ENCODE data around the gene NUP214. TPM values are rescaled to one million over a fixed set of nuclear protein-coding genes. Genes with fewer than 3 reads are reported as not detected.

Gene NUP214
- total RNA-seq, 1 donor from 2014 or later: 56.5 TPM

GRCh38 chr9:131237291-131237690, 111.9 kb downstream of the NUP214 start:
- Mint-ChIP-seq H3K4me1 (ENCODE audit: low read depth, unreplicated experiment) (peaks cover 27% of the 10 kb centered on the region), H3K27ac (ENCODE audit: unreplicated experiment) (no peak overlapping the region), H3K4me3 (ENCODE audit: unreplicated experiment) (no peak overlapping the region), H3K9me3 (ENCODE audit: unreplicated experiment) (peaks cover 3% of the 10 kb centered on the region), H3K27me3 (ENCODE audit: unreplicated experiment) (peaks cover 5% of the 10 kb centered on the region), H3K36me3 (ENCODE audit: unreplicated experiment) (no peaks in the 10 kb centered on the region)
- no peak for DNase-seq
- TF ChIP-seq CTCF (IDR thresholded peaks at IDR 0.05; ENCODE audit: partially characterized antibody, unreplicated experiment): no peak

- H3K27ac Mint-ChIP-seq (ENCODE audit: unreplicated experiment): peak overlapping the region; percentile 98
- H3K4me3 Mint-ChIP-seq (ENCODE audit: unreplicated experiment): peak overlapping the region; percentile 22
- H3K36me3 Mint-ChIP-seq (ENCODE audit: unreplicated experiment): peaks cover 3% of the 10 kb centered on the region
- H3K27me3 Mint-ChIP-seq (ENCODE audit: unreplicated experiment): peaks cover 5% of the 10 kb centered on the region
- DNase-seq: peak; percentile 52
- H3K9me3 Mint-ChIP-seq (ENCODE audit: unreplicated experiment): peaks cover 3% of the 10 kb centered on the region
- H3K4me1 Mint-ChIP-seq (ENCODE audit: low read depth, unreplicated experiment): peaks cover 27% of the 10 kb centered on the region
- no peak for TF ChIP-seq CTCF (IDR thresholded peaks at IDR 0.05; ENCODE audit: partially characterized antibody, unreplicated experiment)
Measured at GRCh38 chr9:131237931-131238401, 112.6 kb downstream of the NUP214 start.

- Mint-ChIP-seq H3K27me3 (ENCODE audit: unreplicated experiment) (peaks cover 5% of the 10 kb centered on the region), H3K4me3 (ENCODE audit: unreplicated experiment) (peak overlapping the region; percentile 22), H3K27ac (ENCODE audit: unreplicated experiment) (peak overlapping the region; percentile 98), H3K9me3 (ENCODE audit: unreplicated experiment) (peaks cover 5% of the 10 kb centered on the region), H3K4me1 (ENCODE audit: low read depth, unreplicated experiment) (peaks cover 27% of the 10 kb centered on the region), H3K36me3 (ENCODE audit: unreplicated experiment) (peaks cover 5% of the 10 kb centered on the region)
- TF ChIP-seq CTCF (IDR thresholded peaks at IDR 0.05; ENCODE audit: partially characterized antibody, unreplicated experiment): no peak
- peak; percentile 78 for DNase-seq
Measured at GRCh38 chr9:131238402-131239021, 113.1 kb downstream of the NUP214 start.

GRCh38 chr9:131239161-131239975, 114.0 kb downstream of the NUP214 start:
- TF ChIP-seq CTCF (IDR thresholded peaks at IDR 0.05; ENCODE audit: partially characterized antibody, unreplicated experiment): no peak
- Mint-ChIP-seq H3K36me3 (ENCODE audit: unreplicated experiment) (peaks cover 5% of the 10 kb centered on the region), H3K27ac (ENCODE audit: unreplicated experiment) (peak overlapping the region; percentile 98), H3K9me3 (ENCODE audit: unreplicated experiment) (peaks cover 5% of the 10 kb centered on the region), H3K27me3 (ENCODE audit: unreplicated experiment) (peaks cover 5% of the 10 kb centered on the region), H3K4me1 (ENCODE audit: low read depth, unreplicated experiment) (peaks cover 27% of the 10 kb centered on the region), H3K4me3 (ENCODE audit: unreplicated experiment) (peak overlapping the region; percentile 67)
- DNase-seq: no peak

Measured in glutamatergic neuron (in vitro differentiated cells).